Vagina (tissue), 2 donors: Measurements from ENCODE around the gene ABAT.

Source experiments
- CTCF ChIP-seq, 3 experiments: fragments of 450-650 bp in 2 of 3; fragments of 200-600 bp in 1 of 3; sonication (generic) in 1 of 3; IDR thresholded peaks; one replicate each; pipeline ENCODE4 v1.5.1; 2017 to 2019; ENCODE audit warnings: antibody characterized with exemption in 3 of 3, mild to moderate bottlenecking in 2 of 3, moderate library complexity in 2 of 3
- POLR2A ChIP-seq, 2 donors: fragments of 450-650 bp; IDR thresholded peaks; one replicate each; pipeline ENCODE4 v1.6.1; 2017; ENCODE audit warnings: antibody characterized with exemption in 2 of 2, mild to moderate bottlenecking in 2 of 2, moderate library complexity in 2 of 2
- POLR2AphosphoS5 ChIP-seq, 2 donors: sonication (generic); formaldehyde crosslinking; IDR thresholded peaks; one replicate each; pipeline ENCODE4 v1.9.0; 2017; ENCODE audit warnings: antibody characterized with exemption in 2 of 2, mild to moderate bottlenecking in 2 of 2, low read depth in 1 of 2; ENCODE audit not compliant: insufficient read depth in 1 of 2

- TF ChIP-seq CTCF (IDR thresholded peaks at IDR 0.05) (no peak), POLR2A (IDR thresholded peaks at IDR 0.05) (no peak), POLR2AphosphoS5 (IDR thresholded peaks at IDR 0.05; ENCODE audit: insufficient read depth in 1 of 2, low read depth in 1 of 2) (no peak)
These were observed 55.4 kb downstream of the ABAT start for GRCh38 chr16:8729779-8730334.
